Lung (tissue), 12 donors: ENCODE results near the gene ATP6V1B1. TPM values are rescaled to one million over a fixed set of nuclear protein-coding genes. Genes with fewer than 3 reads are reported as not detected.

Experiments used
- ATAC-seq: fragments of 200-7000 bp; cut with Tn5 transposase; one replicate; pipeline ENCODE4 v1.9.1; 2020; ENCODE audit warnings: moderate number of reproducible peaks; ENCODE audit not compliant: insufficient read depth, low FRiP score
- DNase-seq, 3 donors: peaks; one replicate each; pipeline ENCODE4 v3.0.0-alpha.2; 2013 to 2017
- H3K27ac ChIP-seq, 2 donors: one replicate each; pipeline ENCODE4 v1.5.1; 2013; ENCODE audit warnings: mild to moderate bottlenecking in 2 of 2, moderate library complexity in 2 of 2, control low read depth in 1 of 2, inconsistent platforms in 1 of 2, low read depth in 1 of 2, low read length in 1 of 2
- H3K27me3 ChIP-seq, 3 donors: one replicate each; pipeline ENCODE4 v1.5.1; 2013; ENCODE audit warnings: low read length in 2 of 3; ENCODE audit not compliant: control insufficient read depth in 3 of 3, insufficient read depth in 3 of 3
- H3K36me3 ChIP-seq, 4 donors: one replicate each; pipeline ENCODE4 v1.5.1; 2013; ENCODE audit warnings: low read length in 4 of 4, mild to moderate bottlenecking in 1 of 4, moderate library complexity in 1 of 4; ENCODE audit not compliant: control insufficient read depth in 4 of 4, insufficient read depth in 4 of 4
- H3K4me1 ChIP-seq, 5 donors: one replicate each; pipeline ENCODE4 v1.5.1; 2013; ENCODE audit warnings: low read length in 5 of 5, mild to moderate bottlenecking in 2 of 5, moderate library complexity in 1 of 5; ENCODE audit not compliant: control insufficient read depth in 5 of 5, insufficient read depth in 5 of 5
- H3K4me3 ChIP-seq: one replicate; pipeline ENCODE4 v1.5.1; 2013; ENCODE audit warnings: mild to moderate bottlenecking, control low read depth, moderate library complexity
- H3K9ac ChIP-seq, 2 donors: one replicate each; pipeline ENCODE4 v1.5.1; 2013; ENCODE audit warnings: low read length in 2 of 2, control low read depth in 1 of 2; ENCODE audit not compliant: insufficient read depth in 1 of 2
- H3K9me3 ChIP-seq, 4 donors: one replicate each; pipeline ENCODE4 v1.5.1; 2013; ENCODE audit warnings: low read length in 3 of 4, mild to moderate bottlenecking in 1 of 4, moderate library complexity in 1 of 4; ENCODE audit not compliant: control insufficient read depth in 4 of 4, insufficient read depth in 3 of 4
- CTCF ChIP-seq: IDR thresholded peaks from 2 replicates; pipeline ENCODE4 v1.5.1; 2012; ENCODE audit warnings: mild to moderate bottlenecking; ENCODE audit errors: control extremely low read depth, extremely low read depth
- WGBS, 2 donors: extraction: QIAGEN DNeasy Blood & Tissue Kit; methylation state at CpG; one replicate each; pipeline ENCODE4 v1.1.7; 2013; 5-methylcytosine and 5-hydroxymethylcytosine counted together
- polyA plus RNA-seq, 2 donors: library from polyadenylated mRNA; stranded (reverse); fragments of 200-250 nt; gene quantifications; one replicate each; pipeline ENCODE4 v1.2.1, GENCODE V29; 2013
- total RNA-seq, 2 donors: library from RNA; depleted of rRNA in 1 of 2; stranded (reverse); fragments of >200 nt in 1 of 2; gene quantifications; one replicate each; pipeline ENCODE4 v1.2.1, GENCODE V29; 2014 to 2021
- donor health status: control.
- donor health status: control.
- donor health status: Bipolar disorder and iron deficiency.
- donor health status: healthy.
- donor health status: DM: yes; HTN: yes; CAD: no.

Gene ATP6V1B1
- total and polyA plus RNA-seq, 4 donors, result 0.33 to 5.9 (median 1.8) TPM

GRCh38 chr2:70977605-70978205 lies 42.0 kb downstream of the ATP6V1B1 start:
- WGBS, 2 donors, result 21 to 25% methylated on average over 14 of the region's 14 CpGs
- TF ChIP-seq CTCF, result no peak
- DNase-seq (peak; percentile 54 to 82 (median 72)), ATAC-seq (peak; percentile 4)
- peak overlapping the region in 1 of 2 donors; percentile 81 for H3K27ac ChIP-seq
- H3K4me3 ChIP-seq, result no peak overlapping the region
- no peaks in the 10 kb centered on the region for H3K9me3 ChIP-seq
- H3K4me1 ChIP-seq, result peaks cover 0 to 11% (median 6%) of the 10 kb centered on the region in 5 donors
- H3K9ac ChIP-seq, result peak overlapping the region in 1 of 2 donors; percentile 11
- H3K36me3 ChIP-seq, result peaks cover 0 to 2% (median 0%) of the 10 kb centered on the region in 4 donors
- H3K27me3 ChIP-seq, result no peaks in the 10 kb centered on the region

GRCh38 chr2:70978341-70979179 lies 42.9 kb downstream of the ATP6V1B1 start, which contains the start of gene ANKRD53:
TSS of gene ANKRD53 (plus strand) at chr2:70978630. CDS start at chr2:70978646, 16 bp downstream.
- peaks cover 0 to 2% (median 0%) of the 10 kb centered on the region in 4 donors for H3K36me3 ChIP-seq
- TF ChIP-seq CTCF, result no peak
- WGBS, 2 donors, result 2 to 7% methylated on average over 46 to 67 of the region's 67 CpGs
- DNase-seq (peak; percentile 70 to 74 (median 72)), ATAC-seq (peak; percentile 56)
- peak within 1 kb of the TSS; percentile 55 for H3K4me3 ChIP-seq
- no peaks in the 10 kb centered on the region for H3K27me3 ChIP-seq
- peak within 1 kb of the TSS in 1 of 2 donors; percentile 11 for H3K9ac ChIP-seq
- H3K4me1 ChIP-seq, result peaks cover 0 to 11% (median 6%) of the 10 kb centered on the region in 5 donors
- peak within 1 kb of the TSS in 1 of 2 donors; percentile 78 for H3K27ac ChIP-seq
- no peaks in the 10 kb centered on the region for H3K9me3 ChIP-seq

GRCh38 chr2:70979180-70979488 lies 43.4 kb downstream of the ATP6V1B1 start:
- no peak for TF ChIP-seq CTCF
- DNase-seq (no peak), ATAC-seq (no peak)
- no peaks in the 10 kb centered on the region for H3K9me3 ChIP-seq
- H3K27me3 ChIP-seq, result no peaks in the 10 kb centered on the region
- peaks cover 0 to 11% (median 6%) of the 10 kb centered on the region in 5 donors for H3K4me1 ChIP-seq
- H3K36me3 ChIP-seq, result peaks cover 0 to 2% (median 0%) of the 10 kb centered on the region in 4 donors
- 31 to 36% methylated on average over 19 of the region's 19 CpGs for WGBS, 2 donors
- H3K27ac ChIP-seq, result peak overlapping the region in 1 of 2 donors; percentile 78
- no peak overlapping the region for H3K9ac ChIP-seq
- no peak overlapping the region for H3K4me3 ChIP-seq
